Islet precursor cell (in vitro differentiated cells): ENCODE measurements around the gene USF1.
"Not testable (repeated sequence)": the region's sequence is repeated elsewhere in the genome, so short reads cannot be mapped to it uniquely, and the experiment has no call there.

Source experiments
- DNase-seq: peaks from one replicate; pipeline ENCODE4 v3.0.0-alpha.2; 2018

USF1 gene

GRCh38 chr1:161018631-161018930 lies 27.2 kb downstream of the USF1 start:
- no peak for DNase-seq

- no peak for DNase-seq
Observed at GRCh38 chr1:161017756-161018630, 27.8 kb downstream of the USF1 start.

GRCh38 chr1:161017181-161017580 lies 28.6 kb downstream of the USF1 start:
- DNase-seq, result not testable (repeated sequence)

- DNase-seq, result not testable (repeated sequence)
Observed at GRCh38 chr1:161016683-161017082, 29.1 kb downstream of the USF1 start.

GRCh38 chr1:161013488-161014230 lies 32.1 kb downstream of the USF1 start:
- peak; percentile 78 for DNase-seq

GRCh38 chr1:161013131-161013487 lies 32.7 kb downstream of the USF1 start:
- no peak for DNase-seq

- no peak for DNase-seq
Observed at GRCh38 chr1:161012420-161012819, 33.4 kb downstream of the USF1 start.

- DNase-seq, result no peak
Observed at GRCh38 chr1:161009602-161010211, 36.1 kb downstream of the USF1 start.

- DNase-seq, result no peak
Observed at GRCh38 chr1:161008869-161009510, 36.8 kb downstream of the USF1 start.

- no peak for DNase-seq
Observed at GRCh38 chr1:161007369-161007768, 38.4 kb downstream of the USF1 start.

- no peak for DNase-seq
Observed at GRCh38 chr1:161006563-161006962, 39.2 kb downstream of the USF1 start.

- DNase-seq, result no peak
Observed at GRCh38 chr1:161001525-161001924, 44.3 kb downstream of the USF1 start.

- DNase-seq, result no peak
Observed at GRCh38 chr1:161000736-161001480, 44.9 kb downstream of the USF1 start.

GRCh38 chr1:160999376-160999775 lies 46.4 kb downstream of the USF1 start:
- DNase-seq, result no peak

- DNase-seq, result peak; percentile 90
Observed at GRCh38 chr1:160997323-160998038, 48.3 kb downstream of the USF1 start.

- DNase-seq, result no peak
Observed at GRCh38 chr1:160996178-160996577, 49.6 kb downstream of the USF1 start.

GRCh38 chr1:160993544-160994193 lies 52.1 kb downstream of the USF1 start:
- no peak for DNase-seq

GRCh38 chr1:160992036-160992435 lies 53.7 kb downstream of the USF1 start:
- DNase-seq, result not testable (repeated sequence)
